ENCODE measurements around the gene PTPN11. TPM values are rescaled to one million over a fixed set of nuclear protein-coding genes. Genes with fewer than 3 reads are reported as not detected.
A peak's percentile ranks its signal among the peaks of the same experiment; 100 is the strongest.

Gene PTPN11
- total and polyA plus RNA-seq, 2 experiments from 2014 or later: 87.0 to 94.7 TPM

- Histone ChIP-seq H3K9me2 (ENCODE audit: insufficient read depth) (no peaks in the 10 kb centered on the region), H3K27me3 (ENCODE audit: insufficient read depth) (no peaks in the 10 kb centered on the region), H3K4me1 (ENCODE audit: insufficient read depth) (peaks cover 11% of the 10 kb centered on the region; the same call in 1 of the 2 replicates), H3K79me2 (replicated peaks; ENCODE audit: insufficient read depth) (peaks cover 28% of the 10 kb centered on the region), H3K27ac (ENCODE audit: low read depth) (peak within 1 kb of the TSS; percentile 97), H3K4me2 (peak within 1 kb of the TSS; percentile 87), H2AFZ (no peak within 1 kb of the TSS), H3F3A (replicated peaks; ENCODE audit: low read depth) (peaks cover 48% of the 10 kb centered on the region), H4K20me1 (replicated peaks; ENCODE audit: insufficient read depth) (peaks cover 38% of the 10 kb centered on the region), H3K4me3 (peak within 1 kb of the TSS; percentile 83), H3K36me3 (ENCODE audit: insufficient read depth) (peaks cover 44% of the 10 kb centered on the region)
- TF ChIP-seq POLR2AphosphoS5 (IDR thresholded peaks at IDR 0.05; ENCODE audit: low read depth) (peak; percentile 93), CTCF (conservative IDR thresholded peaks at IDR 0.05; ENCODE audit: low read depth in 2 of 2) (no peak), JUNB (IDR thresholded peaks at IDR 0.05; ENCODE audit: unreplicated experiment) (no peak), ZNF462 (CRISPR knock-in tag; IDR thresholded peaks at IDR 0.05) (no peak), ZNF114 (CRISPR knock-in tag; IDR thresholded peaks at IDR 0.05) (no peak), ZNF331 (CRISPR knock-in tag; IDR thresholded peaks at IDR 0.05; ENCODE audit: low read depth) (0 out of 2 replicates have a peak, but pooled peaks have one; percentile 23), ETS1 (IDR thresholded peaks at IDR 0.05) (peak; percentile 94), CREB1 (CRISPR knock-in tag; IDR thresholded peaks at IDR 0.05; ENCODE audit: low read depth) (0 out of 2 replicates have a peak, but pooled peaks have one; percentile 10), NANOG (IDR thresholded peaks at IDR 0.05; ENCODE audit: borderline replicate concordance) (no peak), EZH2 (IDR thresholded peaks at IDR 0.05; ENCODE audit: low read depth, unreplicated experiment) (no peak), REST (IDR thresholded peaks at IDR 0.05; ENCODE audit: unreplicated experiment) (no peak), EZH2phosphoT487 (IDR thresholded peaks at IDR 0.05; ENCODE audit: unreplicated experiment) (no peak)
- ATAC-seq: peak; percentile 94
- H3K36me3 Mint-ChIP-seq (ENCODE audit: low read depth): peaks cover 53% of the 10 kb centered on the region
- no peaks in the 10 kb centered on the region; the same call in 2 of the 3 replicates for H3K9me3 Mint-ChIP-seq
- peak; percentile 98 for DNase-seq (ENCODE audit: low spot score)
- H3K27me3 Mint-ChIP-seq (ENCODE audit: insufficient read depth, low read depth, poor library complexity): peaks cover 14% of the 10 kb centered on the region
- H3K4me3 Mint-ChIP-seq: peak within 1 kb of the TSS; percentile 100
- peaks cover 16% of the 10 kb centered on the region for H3K4me1 Mint-ChIP-seq
- H3K27ac Mint-ChIP-seq: peak within 1 kb of the TSS; percentile 100
Observed at GRCh38 chr12:112409064-112409905, 9.5 kb upstream of the PTPN11 start, which contains the start of gene RPL6. TSS of gene RPL6 (minus strand) at chr12:112409605. CDS start at chr12:112408656, 949 bp downstream.
